ENCODE results near the gene ZDHHC14. TPM values are rescaled to one million over a fixed set of nuclear protein-coding genes. Genes with fewer than 3 reads are reported as not detected.

Gene ZDHHC14
- total and polyA plus RNA-seq, 2 of the 8 experiments (the other 6 are each of a cell fraction or from before 2014, with no cell fraction given), result 2.9 to 5.3 TPM

DNA sequence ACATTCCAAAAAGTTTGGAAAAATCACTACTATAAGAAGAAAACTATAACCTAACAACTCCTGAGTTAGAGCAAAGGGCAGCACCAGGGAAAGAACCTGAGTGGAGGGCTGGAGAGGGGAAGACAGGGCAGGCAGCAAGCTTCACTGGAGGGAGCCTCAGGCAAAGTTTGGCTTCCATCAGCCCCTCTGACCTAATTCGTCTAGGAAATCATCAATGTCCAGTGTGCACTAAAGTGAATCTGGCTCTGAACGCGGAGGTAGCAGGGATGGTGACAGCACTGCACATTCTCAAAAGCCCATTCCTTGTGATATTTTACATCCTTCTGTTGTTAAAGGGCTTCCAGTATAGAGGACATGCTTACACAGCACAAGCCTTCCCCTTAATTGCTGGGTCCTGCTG, 87.1 kb downstream of the ZDHHC14 start (continued):
- TF ChIP-seq, protein P1, sequence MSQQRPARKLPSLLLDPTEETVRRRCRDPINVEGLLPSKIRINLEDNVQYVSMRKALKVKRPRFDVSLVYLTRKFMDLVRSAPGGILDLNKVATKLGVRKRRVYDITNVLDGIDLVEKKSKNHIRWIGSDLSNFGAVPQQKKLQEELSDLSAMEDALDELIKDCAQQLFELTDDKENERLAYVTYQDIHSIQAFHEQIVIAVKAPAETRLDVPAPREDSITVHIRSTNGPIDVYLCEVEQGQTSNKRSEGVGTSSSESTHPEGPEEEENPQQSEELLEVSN (IDR thresholded peaks at IDR 0.05), result no peak
- no peak for TF ChIP-seq NANOG (IDR thresholded peaks at IDR 0.05; ENCODE audit: insufficient read depth, low read depth, low read length, poor library complexity, severe bottlenecking)
- TF ChIP-seq POLR2AphosphoS5 (IDR thresholded peaks at IDR 0.05; ENCODE audit: low read depth, low read length), result no peak
